ENCODE results near the gene RNASEH2C.
"Not testable (repeated sequence)": the region's sequence is repeated elsewhere in the genome, so short reads cannot be mapped to it uniquely, and the experiment has no call there.

RNASEH2C gene

GRCh38 chr11:65695459-65696241 lies 24.9 kb downstream of the RNASEH2C start:
- Histone ChIP-seq H2AFZ (ENCODE audit: low read depth) (no peak overlapping the region), H3K36me3 (ENCODE audit: insufficient read depth) (no peaks in the 10 kb centered on the region), H3K9ac (no peak overlapping the region), H3K4me2 (no peak overlapping the region), H4K20me1 (ENCODE audit: insufficient read depth) (no peaks in the 10 kb centered on the region), H3K4me1 (ENCODE audit: low read depth, poor library complexity, severe bottlenecking) (no peaks in the 10 kb centered on the region), H3K4me3 (IDR thresholded peaks at IDR 0.05; ENCODE audit: insufficient read depth, low read depth, low read length) (no peak overlapping the region), H3K27ac (no peak overlapping the region), H3K27me3 (ENCODE audit: insufficient read depth, low read depth) (0 out of 2 replicates have a peak, but pooled peaks cover 4% of the 10 kb centered on the region), H3K79me2 (ENCODE audit: insufficient read depth, low read depth) (no peaks in the 10 kb centered on the region)
- TF ChIP-seq CTCF (conservative IDR thresholded peaks at IDR 0.05; ENCODE audit: low read depth, low read length) = no peak

DNA sequence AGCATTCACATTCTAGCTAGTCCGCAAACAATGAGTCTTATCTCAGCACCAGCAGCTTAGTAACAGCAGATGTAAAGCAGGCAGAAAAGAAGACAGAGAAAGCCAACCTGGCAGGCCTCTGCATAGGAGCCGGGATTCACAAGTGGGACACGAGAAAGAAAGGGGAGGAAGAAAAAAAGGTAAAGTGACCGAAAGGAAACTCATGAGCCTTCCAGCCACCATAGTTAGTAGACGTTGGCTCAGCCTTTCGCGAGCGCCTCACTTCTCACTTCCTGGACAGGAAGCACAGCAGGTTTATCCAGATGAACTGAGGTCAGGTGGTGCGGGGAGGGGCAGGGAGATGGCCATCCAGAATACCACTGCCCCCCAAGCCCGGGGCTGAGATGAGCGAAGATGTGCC lies 28.2 kb downstream of the RNASEH2C start:
- Histone ChIP-seq H3K4me3 (IDR thresholded peaks at IDR 0.05; ENCODE audit: insufficient read depth, low read depth, low read length) (no peak overlapping the region), H4K20me1 (ENCODE audit: insufficient read depth) (no peaks in the 10 kb centered on the region), H2AFZ (ENCODE audit: low read depth) (no peak overlapping the region), H3K4me1 (ENCODE audit: low read depth, poor library complexity, severe bottlenecking) (no peaks in the 10 kb centered on the region), H3K79me2 (ENCODE audit: insufficient read depth, low read depth) (no peaks in the 10 kb centered on the region), H3K9ac (no peak overlapping the region), H3K4me2 (no peak overlapping the region), H3K27me3 (ENCODE audit: insufficient read depth, low read depth) (no peaks in the 10 kb centered on the region), H3K36me3 (ENCODE audit: insufficient read depth) (no peaks in the 10 kb centered on the region), H3K27ac (no peak overlapping the region)
- TF ChIP-seq CTCF (conservative IDR thresholded peaks at IDR 0.05; ENCODE audit: low read depth, low read length) = no peak

DNA sequence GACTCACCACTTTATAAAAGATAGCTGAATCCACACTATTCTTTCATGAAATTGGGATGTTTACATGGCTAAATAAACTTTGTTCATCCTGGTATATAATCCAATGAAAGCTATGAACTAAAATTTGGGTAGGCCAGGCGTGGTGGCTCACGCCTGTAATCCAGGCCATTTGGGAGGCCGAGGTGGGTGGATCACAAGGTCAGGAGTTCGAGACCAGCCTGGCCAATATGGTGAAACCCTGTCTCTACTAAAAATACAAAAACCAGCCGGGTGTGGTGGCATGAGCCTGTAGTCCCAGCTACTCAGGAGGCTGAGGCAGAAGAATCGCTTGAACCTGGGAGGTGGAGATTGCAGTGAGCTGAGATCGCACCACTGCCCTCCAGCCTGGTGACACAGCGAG lies 28.8 kb downstream of the RNASEH2C start:
- not testable (repeated sequence) for H4K20me1 ChIP-seq (ENCODE audit: insufficient read depth); H3K9ac ChIP-seq; H3K27me3 ChIP-seq (ENCODE audit: insufficient read depth, low read depth); H3K4me2 ChIP-seq; H2AFZ ChIP-seq (ENCODE audit: low read depth); H3K4me1 ChIP-seq (ENCODE audit: low read depth, poor library complexity, severe bottlenecking); H3K27ac ChIP-seq; H3K36me3 ChIP-seq (ENCODE audit: insufficient read depth); H3K79me2 ChIP-seq (ENCODE audit: insufficient read depth, low read depth); H3K4me3 ChIP-seq (IDR thresholded peaks at IDR 0.05; ENCODE audit: insufficient read depth, low read depth, low read length)

DNA sequence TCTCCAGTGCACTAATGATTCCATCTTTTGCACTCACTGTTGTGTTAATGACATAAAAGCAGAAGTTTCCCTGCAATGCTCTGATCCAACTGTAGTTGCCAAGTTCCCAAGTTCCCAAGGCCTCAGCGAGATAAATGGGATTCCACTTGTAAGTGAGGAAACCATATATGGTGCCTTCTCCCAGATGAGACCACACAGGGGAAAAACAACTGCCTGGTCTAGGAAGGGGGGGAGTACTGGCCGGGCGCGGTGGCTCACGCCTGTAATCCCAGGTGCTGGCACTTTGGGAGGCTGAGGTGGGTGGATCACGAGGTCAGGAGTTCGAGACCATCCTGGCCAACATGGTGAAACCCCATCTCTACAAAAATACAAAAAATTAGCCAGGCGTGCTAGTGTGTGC lies 34.6 kb downstream of the RNASEH2C start:
- Histone ChIP-seq H3K79me2 (ENCODE audit: insufficient read depth, low read depth) (no peaks in the 10 kb centered on the region), H3K27me3 (ENCODE audit: insufficient read depth, low read depth) (no peaks in the 10 kb centered on the region), H3K4me1 (ENCODE audit: low read depth, poor library complexity, severe bottlenecking) (no peaks in the 10 kb centered on the region), H3K36me3 (ENCODE audit: insufficient read depth) (no peaks in the 10 kb centered on the region), H3K27ac (no peak overlapping the region), H3K9ac (no peak overlapping the region), H2AFZ (ENCODE audit: low read depth) (no peak overlapping the region), H4K20me1 (ENCODE audit: insufficient read depth) (no peaks in the 10 kb centered on the region), H3K4me2 (no peak overlapping the region), H3K4me3 (IDR thresholded peaks at IDR 0.05; ENCODE audit: insufficient read depth, low read depth, low read length) (no peak overlapping the region)
- no peak for TF ChIP-seq CTCF (conservative IDR thresholded peaks at IDR 0.05; ENCODE audit: low read depth, low read length)

GRCh38 chr11:65683480-65683879 lies 37.1 kb downstream of the RNASEH2C start:
- H3K27me3 ChIP-seq (ENCODE audit: insufficient read depth, low read depth); H2AFZ ChIP-seq (ENCODE audit: low read depth); H4K20me1 ChIP-seq (ENCODE audit: insufficient read depth); H3K36me3 ChIP-seq (ENCODE audit: insufficient read depth); H3K9ac ChIP-seq; H3K4me2 ChIP-seq; H3K79me2 ChIP-seq (ENCODE audit: insufficient read depth, low read depth); H3K4me3 ChIP-seq (IDR thresholded peaks at IDR 0.05; ENCODE audit: insufficient read depth, low read depth, low read length); H3K27ac ChIP-seq; H3K4me1 ChIP-seq (ENCODE audit: low read depth, poor library complexity, severe bottlenecking): not testable (repeated sequence)
